Activated CD8-positive, alpha-beta memory T cell treated with anti-CD3 and anti-CD28 coated beads for 1 hour (primary cell): Measurements from ENCODE around the gene CDC20B.
"Not testable (repeated sequence)": the region's sequence is repeated elsewhere in the genome, so short reads cannot be mapped to it uniquely, and the experiment has no call there.

Experiments
- DNase-seq, 2 donors: peaks; one replicate each; pipeline ENCODE4 v3.0.0-alpha.2; 2020; ENCODE audit warnings: low read depth in 1 of 2; ENCODE audit errors: extremely low read depth in 1 of 2

CDC20B gene

GRCh38 chr5:55160493-55161209 lies 12.3 kb downstream of the CDC20B start:
- no peak for DNase-seq

DNA sequence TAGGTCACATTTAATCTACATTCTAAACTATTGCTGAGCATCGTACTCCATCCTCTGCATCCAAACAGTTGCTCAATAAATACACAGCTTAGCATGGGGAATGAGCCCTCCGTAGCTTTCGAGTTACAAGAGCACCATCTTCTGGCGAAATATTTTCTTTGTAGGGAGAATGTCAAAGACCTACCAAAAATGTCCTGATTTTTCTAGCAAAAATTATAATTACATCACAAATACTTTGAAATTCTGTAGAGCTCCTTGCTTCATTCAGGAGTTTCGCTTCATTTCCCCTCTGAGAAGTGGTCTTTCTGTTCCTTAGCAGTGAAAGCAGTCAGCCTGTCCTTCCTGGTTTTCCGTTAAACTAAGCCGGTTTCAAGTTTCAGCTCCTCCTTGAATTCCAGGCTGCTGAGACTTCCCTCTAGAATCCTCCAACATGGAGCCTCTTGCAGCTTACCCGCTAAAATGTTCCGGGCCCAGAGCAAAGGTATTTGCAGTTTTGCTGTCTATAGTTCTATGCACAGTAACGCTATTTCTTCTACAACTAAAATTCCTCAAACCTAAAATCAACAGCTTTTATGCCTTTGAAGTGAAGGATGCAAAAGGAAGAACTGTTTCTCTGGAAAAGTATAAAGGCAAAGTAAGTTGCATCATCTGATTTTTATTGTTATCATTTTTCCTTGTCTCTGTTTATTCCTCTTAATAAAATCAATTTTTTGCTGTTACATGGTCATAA lies 13.0 kb downstream of the CDC20B start, which contains the start of gene GPX8:
Gene GPX8, plus strand, starts transcription at position 409 of the 730 bp plus-strand sequence. Its CDS starts 22 bp downstream, at position 431.
- DNase-seq: no peak

DNA sequence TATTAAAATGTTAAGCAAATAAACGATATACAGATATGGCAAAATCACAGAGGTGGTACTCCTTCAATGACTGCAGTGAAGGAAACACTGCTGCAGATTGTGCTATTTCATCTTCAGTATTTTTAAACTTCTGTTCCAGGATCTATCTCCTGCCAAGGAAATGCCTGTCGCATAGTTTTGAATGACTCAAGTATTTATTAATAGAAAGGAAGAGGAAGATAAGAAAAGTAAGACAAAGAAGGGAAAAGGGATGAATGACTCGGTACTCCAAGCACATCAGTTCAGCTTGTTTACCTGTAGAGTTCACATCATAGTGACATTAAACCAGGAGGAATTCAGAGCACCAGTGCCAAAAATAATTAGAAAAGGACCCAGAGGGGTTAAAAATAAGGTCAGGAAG lies 18.1 kb downstream of the CDC20B start:
- DNase-seq: no peak

DNA sequence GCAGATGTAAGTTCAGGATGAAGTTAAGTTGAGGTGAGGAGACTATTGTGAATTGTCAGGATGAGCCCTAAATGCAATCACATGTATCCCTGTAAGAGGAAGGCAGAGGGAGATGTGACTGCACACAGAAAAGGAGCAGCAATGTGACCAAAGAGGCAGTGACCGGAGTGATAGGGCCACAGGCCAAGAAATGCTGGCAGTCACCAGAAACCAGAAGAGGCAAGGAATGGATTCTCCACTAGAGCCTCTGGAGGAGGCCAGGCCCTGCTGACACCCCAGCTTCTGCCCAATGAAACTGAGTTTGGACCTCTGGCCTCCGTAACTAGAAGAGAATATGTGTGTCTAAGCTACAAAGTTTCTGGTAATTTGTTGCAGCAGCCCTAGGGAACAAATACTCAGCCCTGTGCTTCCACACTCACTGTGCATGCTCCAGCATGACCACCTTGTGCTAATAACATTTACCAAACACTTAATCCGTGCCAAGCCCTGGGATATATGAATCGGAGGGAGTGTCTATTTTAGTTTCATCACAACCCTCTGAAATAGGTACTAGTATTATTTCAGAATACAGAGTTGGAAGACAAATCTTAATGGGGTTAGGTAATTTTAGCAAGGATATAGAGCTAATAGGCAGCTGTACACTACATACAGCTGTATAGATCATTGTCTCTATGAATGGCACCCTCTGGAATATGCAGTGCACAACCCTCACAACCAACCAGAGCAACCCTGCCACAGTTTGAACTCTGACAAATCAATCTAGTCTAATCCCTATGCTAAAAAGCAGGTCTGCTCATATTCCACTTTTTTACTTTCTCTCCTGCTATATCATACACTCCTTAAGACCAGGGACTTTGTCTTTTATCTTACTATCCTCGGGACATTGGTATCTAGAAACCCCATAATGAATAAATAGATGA lies 20.8 kb downstream of the CDC20B start:
- no peak for DNase-seq

DNA sequence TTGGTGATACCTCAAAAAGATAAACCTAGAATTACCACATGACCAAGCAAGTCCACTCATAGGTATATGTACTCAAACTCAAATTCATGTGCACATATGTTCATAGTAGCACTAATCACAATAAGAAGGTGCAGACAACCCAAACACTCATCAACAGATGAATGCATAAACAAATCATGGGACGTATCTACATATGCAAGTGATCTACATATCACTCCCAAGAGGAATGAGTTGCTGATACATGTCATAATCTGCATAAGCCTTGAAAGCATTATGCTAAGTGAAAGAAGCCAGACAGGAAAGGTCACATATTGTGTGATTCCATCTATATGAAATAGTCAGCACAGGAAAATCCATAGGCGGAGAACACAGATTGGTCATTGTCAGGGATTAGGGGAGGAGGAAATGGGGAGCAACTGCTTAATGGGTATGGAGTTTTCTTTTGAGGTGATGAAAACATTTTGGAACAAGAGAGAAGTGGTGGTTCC lies 23.6 kb downstream of the CDC20B start:
- DNase-seq: no peak

GRCh38 chr5:55146543-55147151 lies 26.3 kb downstream of the CDC20B start:
- peak; percentile 52 to 60 for DNase-seq

DNA sequence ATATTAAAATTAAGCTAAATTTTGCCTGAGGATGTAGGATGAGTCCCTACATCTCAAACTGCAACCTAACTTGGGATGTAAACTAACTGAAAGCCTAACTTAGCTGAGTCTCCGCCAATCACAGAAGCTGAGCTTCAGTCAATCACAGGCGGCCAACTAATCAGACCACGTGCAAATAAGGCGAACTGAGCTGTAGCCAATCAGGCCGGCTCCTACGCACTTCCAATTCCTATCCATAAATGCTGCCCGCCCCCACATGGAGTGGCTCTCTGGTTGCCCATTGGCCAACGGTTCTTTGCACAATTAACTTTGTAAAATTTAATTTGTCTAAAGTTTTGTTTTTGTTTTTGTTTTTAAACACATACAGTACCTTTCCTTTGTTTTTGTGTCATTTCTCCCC lies 26.9 kb downstream of the CDC20B start:
- no peak for DNase-seq

- DNase-seq: no peak
These were observed 29.4 kb downstream of the CDC20B start for GRCh38 chr5:55143624-55144023.

DNA sequence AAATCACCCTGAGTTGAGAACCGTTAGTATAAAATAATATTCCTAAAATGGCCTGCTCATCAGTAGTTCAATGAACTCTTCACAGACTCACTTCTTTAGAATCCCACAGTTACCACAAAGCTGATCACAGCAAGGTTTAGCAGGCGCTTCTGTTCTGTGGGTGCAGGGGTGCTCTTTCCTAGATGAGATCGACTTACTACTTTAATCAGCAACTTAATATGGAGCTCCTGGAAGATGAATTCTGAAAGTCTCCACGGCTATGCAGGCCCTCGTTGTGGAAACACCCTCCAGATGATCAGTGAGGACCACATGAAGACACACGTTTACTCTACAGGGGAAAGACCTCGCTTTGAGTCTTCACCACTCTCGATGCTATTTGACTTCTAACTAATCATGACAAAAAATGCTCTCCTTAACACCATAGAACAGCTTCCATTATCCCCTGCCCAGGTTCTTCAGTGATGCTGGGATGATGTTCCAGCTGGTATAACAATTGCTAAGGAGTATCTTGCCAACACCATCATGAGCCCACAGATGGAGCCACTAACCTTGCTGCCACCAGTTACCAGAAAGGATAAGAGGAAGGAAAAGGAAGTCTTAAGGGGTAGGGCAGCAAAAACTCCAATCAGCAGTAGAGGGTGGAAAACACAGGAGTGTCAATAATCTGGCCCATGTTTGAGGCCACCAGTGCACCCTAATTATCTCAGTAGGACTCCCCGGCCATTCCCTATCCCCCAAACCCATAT lies 30.9 kb downstream of the CDC20B start:
- DNase-seq: no peak

DNA sequence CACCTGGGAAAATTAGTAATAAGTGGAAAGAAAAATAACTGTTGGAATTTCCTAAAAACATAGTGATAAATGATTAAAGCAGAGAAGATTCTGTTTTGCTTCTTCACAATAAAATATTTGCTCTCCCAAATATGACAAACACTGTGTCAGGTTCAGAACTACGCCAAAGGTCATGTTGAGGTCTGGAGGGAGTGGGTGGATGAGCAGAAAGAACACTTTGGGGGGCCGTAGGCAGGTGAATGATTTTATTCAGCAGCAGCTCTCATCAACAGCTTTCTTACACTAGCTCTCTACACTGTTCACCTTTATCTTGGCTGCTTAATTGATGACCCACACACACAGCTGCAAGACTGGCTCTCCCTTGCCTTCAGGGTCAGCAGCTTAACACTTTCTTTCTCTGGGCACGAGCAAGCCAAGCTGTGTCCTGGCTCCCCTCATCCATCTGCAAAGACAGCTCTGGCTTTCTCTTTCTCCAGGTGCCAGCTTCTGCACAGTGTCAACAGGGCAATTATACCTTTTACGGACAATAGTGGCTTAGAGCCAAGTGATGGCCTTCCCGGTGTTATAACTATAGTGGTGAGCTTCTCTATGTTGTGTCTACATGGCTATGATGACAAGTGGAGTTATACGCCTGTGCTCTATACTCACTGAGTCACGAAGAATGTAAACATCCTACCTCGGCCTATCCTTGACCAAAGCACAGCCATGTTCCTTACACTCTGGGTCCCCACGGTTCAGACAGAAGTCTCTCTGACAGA lies 31.9 kb downstream of the CDC20B start:
- no peak for DNase-seq

GRCh38 chr5:55136521-55136920 lies 36.5 kb downstream of the CDC20B start:
- DNase-seq: no peak

DNA sequence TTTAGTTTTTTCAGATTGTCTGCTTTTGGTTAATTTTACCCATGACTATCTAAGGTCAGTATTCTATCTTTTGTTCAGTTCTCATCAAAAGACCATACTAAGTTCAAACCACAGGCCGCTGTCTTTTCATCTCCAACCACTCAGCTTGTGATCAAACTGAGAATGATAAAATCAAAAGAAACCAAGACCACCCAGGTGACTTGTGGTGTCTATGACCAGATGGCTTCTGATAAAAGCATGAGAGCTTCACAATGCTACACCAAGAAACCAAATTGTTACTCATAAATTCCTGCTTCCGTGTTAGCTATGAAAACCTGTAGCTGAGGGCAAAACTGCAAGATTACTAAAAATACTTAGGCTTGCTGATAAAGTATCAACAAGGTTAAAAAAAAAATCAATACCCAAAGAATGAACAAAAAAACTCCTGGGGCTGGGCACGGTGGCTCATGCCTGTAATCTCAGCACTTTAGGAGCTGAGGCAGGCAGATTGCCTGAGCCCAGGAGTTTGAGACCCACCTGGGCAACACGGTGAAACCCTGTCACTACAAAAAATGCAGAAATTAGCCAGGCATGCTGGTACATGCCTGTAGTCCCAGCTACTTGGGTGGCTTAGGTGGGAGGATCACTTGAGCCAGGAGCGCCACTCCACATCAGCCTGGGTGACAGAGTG lies 38.8 kb downstream of the CDC20B start:
- no peak for DNase-seq

DNA sequence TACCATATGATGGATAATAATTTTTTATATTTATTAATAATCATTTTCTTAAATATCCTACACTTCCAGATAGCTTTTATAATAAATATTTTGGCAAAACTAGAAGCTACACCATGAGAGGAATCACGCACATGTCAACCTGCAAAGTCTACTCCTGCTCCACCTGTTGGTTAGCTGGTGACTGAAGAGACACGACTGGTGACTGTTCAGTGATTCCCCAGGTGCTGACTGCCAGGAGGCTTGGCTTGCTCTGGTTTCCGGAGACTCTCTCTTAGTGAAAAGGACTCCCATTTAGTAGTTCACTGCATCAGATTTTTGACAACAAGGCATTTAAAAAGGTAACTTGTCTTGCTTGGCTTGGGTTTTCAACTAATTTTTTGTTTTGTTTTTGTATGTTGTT lies 49.6 kb downstream of the CDC20B start:
- no peak for DNase-seq

DNA sequence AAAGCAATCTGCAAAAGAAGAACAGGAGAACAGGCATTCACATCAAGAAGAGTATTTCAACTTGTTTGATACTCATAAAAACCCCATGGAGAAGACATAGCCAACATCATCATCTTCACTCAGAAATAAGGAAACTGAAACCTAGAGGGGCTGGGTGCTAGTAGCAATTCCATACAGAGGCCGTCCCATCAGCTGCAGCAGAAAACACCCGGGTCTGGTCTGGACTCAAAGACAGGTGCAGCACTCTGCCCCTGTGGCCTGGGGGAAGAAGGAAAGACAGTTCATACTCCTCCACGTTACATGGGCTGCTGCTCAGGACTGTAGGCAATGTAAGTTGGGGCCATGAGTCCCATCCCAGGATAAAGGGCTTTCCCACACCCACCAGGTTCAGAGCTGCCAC lies 58.9 kb downstream of the CDC20B start:
- no peak for DNase-seq

GRCh38 chr5:55113327-55113726 lies 59.6 kb downstream of the CDC20B start:
- no peak for DNase-seq

DNA sequence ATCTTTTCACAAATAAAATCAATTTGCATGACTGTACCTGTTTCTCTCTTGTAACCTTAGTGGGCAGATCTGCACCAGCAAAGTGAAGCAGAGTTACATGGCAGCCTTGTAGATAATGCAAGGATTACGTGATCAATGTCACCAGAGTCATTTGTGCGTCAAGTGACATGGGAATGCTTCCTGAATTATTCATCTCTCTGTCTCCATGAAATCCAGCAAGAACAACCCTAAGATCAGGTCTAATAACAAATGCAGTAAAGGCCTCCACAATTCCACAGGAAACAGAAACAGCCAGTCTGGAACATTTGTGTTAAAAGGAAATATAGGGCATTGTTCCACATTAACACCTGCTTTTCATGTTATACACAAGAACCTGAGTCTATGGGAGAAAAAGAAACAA lies 62.8 kb downstream of the CDC20B start:
- no peak for DNase-seq

- no peak for DNase-seq
These were observed 64.3 kb downstream of the CDC20B start for GRCh38 chr5:55108661-55109060.

DNA sequence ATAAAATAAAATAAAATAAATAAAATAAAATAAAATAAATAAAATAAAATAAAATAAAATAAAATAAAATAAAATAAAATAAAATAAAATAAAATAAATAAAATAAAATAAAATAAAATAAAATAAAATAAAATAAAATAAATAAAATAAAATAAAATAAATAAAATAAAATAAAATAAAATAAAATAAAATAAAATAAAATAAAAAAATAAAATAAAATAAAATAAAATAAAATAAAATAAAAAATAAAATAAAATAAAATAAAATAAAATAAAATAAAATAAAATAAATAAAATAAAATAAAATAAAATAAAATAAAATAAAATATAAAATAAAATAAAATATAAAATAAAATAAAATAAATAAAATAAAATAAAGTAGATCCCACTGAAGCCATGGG lies 67.0 kb downstream of the CDC20B start:
- DNase-seq: not testable (repeated sequence)
